Erythroblast (primary cell): ENCODE data around the gene TRPC1.
A peak's percentile ranks its signal among the peaks of the same experiment; 100 is the strongest.
"Not testable (repeated sequence)": the region's sequence is repeated elsewhere in the genome, so short reads cannot be mapped to it uniquely, and the experiment has no call there.

ENCODE experiments used
- DNase-seq, 2 experiments: peaks; one replicate each; lab custom pipeline; 2025; lab: John Stamatoyannopoulos, UW
- GATA1 ChIP-seq: IDR thresholded peaks from 2 replicates; pipeline ENCODE4 v1.6.1; 2011; ENCODE audit warnings: low read depth, mild to moderate bottlenecking, control low read depth, low read length, moderate library complexity
- POLR2A ChIP-seq: IDR thresholded peaks from 2 replicates; pipeline ENCODE4 v1.6.1; 2011; ENCODE audit warnings: mild to moderate bottlenecking, low read length

The TRPC1 gene

GRCh38 chr3:142723968-142724681, at the start of gene TRPC1:
Gene TRPC1 (plus strand): TSS chr3:142724034. CDS start chr3:142724560, 526 bp downstream.
- TF ChIP-seq GATA1 (no peak), POLR2A (peak; percentile 70)
- peak; percentile 88 to 91 for DNase-seq

GRCh38 chr3:142676151-142676550, 47.7 kb upstream of the TRPC1 start:
- no peak for TF ChIP-seq POLR2A
- no peak for TF ChIP-seq GATA1
- DNase-seq: no peak

DNA sequence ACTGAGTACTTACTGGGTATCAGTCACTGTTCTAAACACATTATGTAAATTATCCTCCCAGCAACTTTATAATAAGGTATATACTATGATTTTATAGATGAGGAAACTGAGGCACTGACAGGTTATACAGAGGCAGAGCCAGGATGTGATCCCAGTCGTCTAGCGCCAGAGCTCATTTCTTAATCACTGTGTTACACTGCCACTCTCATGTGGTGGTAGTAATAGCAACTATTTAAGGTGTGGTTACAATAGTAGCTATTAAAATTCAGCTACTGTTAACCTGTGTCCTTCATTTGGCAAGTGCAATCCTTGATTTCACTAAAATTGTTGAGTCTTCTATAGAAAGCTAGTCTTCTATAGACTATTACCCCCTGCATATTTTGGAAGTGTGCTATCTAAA, 43.1 kb upstream of the TRPC1 start:
- no peak for DNase-seq
- TF ChIP-seq GATA1 (no peak), POLR2A (no peak)

DNA sequence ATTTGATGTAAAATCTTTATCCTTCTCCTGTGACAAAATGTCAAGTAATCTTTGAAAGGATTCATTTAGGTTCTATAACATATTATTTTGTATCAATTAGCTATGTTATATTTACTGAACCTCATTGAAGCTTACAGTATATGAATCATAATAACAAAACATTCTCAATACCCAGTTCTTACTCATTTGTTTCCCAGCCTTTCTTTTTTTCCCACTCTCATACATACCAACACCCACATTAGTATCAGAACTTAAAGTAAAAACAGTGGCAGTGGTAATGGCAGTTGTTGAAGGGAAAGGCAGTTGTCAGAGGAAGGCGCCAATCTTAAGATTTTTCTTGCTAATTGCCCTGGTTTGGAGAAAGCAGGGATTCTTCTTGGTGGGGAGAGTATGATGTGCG, 33.2 kb upstream of the TRPC1 start:
- DNase-seq: no peak
- TF ChIP-seq GATA1 (no peak), POLR2A (no peak)

DNA sequence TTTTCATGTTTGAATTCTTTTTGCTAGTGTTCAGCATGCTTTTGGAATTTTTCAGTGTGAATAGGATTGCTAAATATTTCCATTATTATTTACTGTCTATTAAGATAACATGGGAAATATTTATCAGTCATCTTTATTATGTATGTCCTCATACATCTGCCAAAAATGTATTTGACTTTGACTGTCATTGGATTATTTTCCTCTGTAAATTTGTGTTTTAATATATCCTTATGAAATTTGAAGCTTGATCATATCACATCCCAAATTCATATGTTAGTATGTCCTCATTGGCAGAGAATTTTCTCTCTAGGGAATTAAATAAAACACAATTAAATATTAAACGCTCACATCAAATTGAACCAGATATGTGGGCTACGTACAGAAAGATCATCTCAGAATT, 32.3 kb upstream of the TRPC1 start:
- TF ChIP-seq POLR2A (no peak), GATA1 (no peak)
- no peak for DNase-seq

- TF ChIP-seq GATA1 (no peak), POLR2A (no peak)
- DNase-seq: peak in 1 of 2 experiments; percentile 34
Measured at GRCh38 chr3:142693136-142693853, 30.5 kb upstream of the TRPC1 start.

- TF ChIP-seq GATA1: no peak
- TF ChIP-seq POLR2A: no peak
- no peak for DNase-seq
Measured at GRCh38 chr3:142694225-142694624, 29.6 kb upstream of the TRPC1 start.

- TF ChIP-seq POLR2A: no peak
- TF ChIP-seq GATA1: no peak
- DNase-seq: no peak
Measured at GRCh38 chr3:142705198-142705597, 18.6 kb upstream of the TRPC1 start.

DNA sequence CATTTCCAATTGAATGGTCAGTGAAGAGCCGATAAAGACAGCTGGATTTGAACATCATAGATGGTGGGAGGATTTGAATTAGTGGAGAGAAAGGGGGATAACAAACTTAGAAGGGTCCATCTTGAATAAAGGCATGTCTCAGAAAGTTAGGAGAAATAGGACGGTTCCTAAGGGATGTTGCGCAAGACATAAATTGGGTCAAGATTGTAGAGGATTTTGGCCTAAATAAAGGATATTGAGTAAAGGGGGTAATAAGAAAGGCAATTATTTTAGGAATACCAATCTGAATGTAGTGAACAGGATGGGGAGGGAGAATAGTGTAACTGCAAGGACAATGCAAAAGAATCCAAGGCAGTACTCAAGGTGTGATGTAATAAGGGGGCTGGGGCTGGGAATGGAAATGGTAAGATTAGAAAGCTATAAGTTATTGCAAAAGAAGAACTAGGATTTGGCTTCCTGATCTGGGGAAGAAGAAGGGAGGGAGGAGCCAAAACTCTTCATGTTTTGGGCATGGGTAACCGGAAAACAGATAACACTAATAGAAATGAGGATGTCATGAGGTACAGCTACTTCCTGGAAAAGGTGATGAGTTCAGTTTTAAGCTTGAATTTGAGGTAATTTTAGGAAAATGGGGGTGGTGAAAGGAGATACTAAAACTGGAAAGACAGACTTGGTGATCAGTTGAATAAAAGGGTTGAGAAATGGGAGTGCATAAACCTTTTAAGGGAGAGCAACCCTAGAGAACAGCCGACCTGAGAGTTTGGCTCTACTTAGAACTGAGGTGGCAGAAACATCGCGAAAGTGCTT, 17.3 kb upstream of the TRPC1 start:
- DNase-seq: no peak
- TF ChIP-seq POLR2A (no peak), GATA1 (no peak)

GRCh38 chr3:142709207-142709606, 14.6 kb upstream of the TRPC1 start:
- no peak for TF ChIP-seq POLR2A
- no peak for TF ChIP-seq GATA1

GRCh38 chr3:142714882-142715281, 9.0 kb upstream of the TRPC1 start:
- not testable (repeated sequence) for DNase-seq

More at GRCh38 chr3:142709207-142709606, 14.6 kb upstream of the TRPC1 start:
- DNase-seq: no peak

DNA sequence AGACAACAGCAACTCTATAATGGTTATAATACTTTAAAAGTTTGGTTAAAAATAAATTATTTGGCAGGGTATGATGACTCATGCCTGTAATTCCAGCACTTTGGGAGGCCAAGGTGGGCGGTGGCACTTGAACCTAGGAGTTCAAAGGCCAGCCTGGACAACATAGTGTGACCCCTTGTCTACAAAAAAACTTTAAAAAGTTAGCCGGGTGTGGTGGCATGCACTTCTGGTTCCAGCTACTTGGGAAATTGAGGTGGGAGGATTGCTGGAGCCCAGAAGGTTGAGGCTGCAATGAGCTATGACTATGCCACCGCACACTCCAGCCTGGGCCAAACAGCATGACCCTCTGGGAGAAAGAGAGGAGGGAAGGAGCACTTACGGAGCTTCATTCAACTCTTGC, 7.7 kb upstream of the TRPC1 start:
- no peak for DNase-seq

DNA sequence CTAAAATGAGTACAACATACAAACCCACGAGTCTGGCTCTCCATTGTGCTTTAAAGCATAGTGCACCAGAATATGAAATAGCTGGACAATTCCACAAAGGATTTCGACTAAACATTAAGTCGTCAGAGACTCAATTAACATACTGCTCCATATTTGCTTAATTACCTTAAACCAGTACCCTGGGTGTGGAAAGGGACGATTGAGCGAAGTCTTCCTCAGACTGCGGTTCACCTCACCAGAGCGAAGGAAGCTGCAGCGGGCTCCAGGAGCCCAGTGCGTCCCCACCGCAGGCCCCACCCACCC, 218 bp upstream of the TRPC1 start:
- TF ChIP-seq POLR2A (no peak), GATA1 (no peak)
- DNase-seq: no peak

More for the DNA sequence above, 7.7 kb upstream of the TRPC1 start:
- TF ChIP-seq POLR2A (no peak), GATA1 (no peak)

- DNase-seq: no peak
- TF ChIP-seq POLR2A: no peak
- TF ChIP-seq GATA1: no peak
Measured at GRCh38 chr3:142724682-142725356, 985 bp downstream of the TRPC1 start.
